Uterus (tissue), 4 donors: ENCODE data around the gene DUSP7. TPM values are rescaled to one million over a fixed set of nuclear protein-coding genes. Genes with fewer than 3 reads are reported as not detected.
A peak's percentile ranks its signal among the peaks of the same experiment; 100 is the strongest.

Experiments
- DNase-seq, 2 donors: peaks; one replicate each; pipeline ENCODE4 v3.0.0-alpha.2; 2019 to 2020
- H3K27ac ChIP-seq, 2 donors: fragments of 200-600 bp; sonication (generic); 1 replicate in 1 of 2; 2 replicates in 1 of 2; pipeline ENCODE4 v1.5.1; 2016 to 2018
- H3K27me3 ChIP-seq, 2 donors: fragments of 200-600 bp; sonication (generic); one replicate each; pipeline ENCODE4 v1.5.1; 2018 to 2019; ENCODE audit warnings: control low read depth in 1 of 2
- H3K36me3 ChIP-seq, 2 donors: fragments of 200-600 bp; sonication (generic); one replicate each; pipeline ENCODE4 v1.5.1; 2019; ENCODE audit warnings: control low read depth in 1 of 2
- H3K4me1 ChIP-seq, 2 donors: fragments of 200-600 bp; sonication (generic); one replicate each; pipeline ENCODE4 v1.5.1; 2018 to 2019; ENCODE audit warnings: control low read depth in 1 of 2
- H3K4me3 ChIP-seq, 2 donors: fragments of 200-600 bp; sonication (generic); 1 replicate in 1 of 2; 2 replicates in 1 of 2; pipeline ENCODE4 v1.5.1; 2018 to 2019; ENCODE audit warnings: mild to moderate bottlenecking in 1 of 2
- H3K9me3 ChIP-seq, 2 donors: fragments of 200-600 bp; sonication (generic); one replicate each; pipeline ENCODE4 v1.5.1; 2019; ENCODE audit warnings: control low read depth in 1 of 2
- CTCF ChIP-seq, 4 experiments: fragments of 200-600 bp in 2 of 4; fragments of 450-650 bp in 2 of 4; sonication (generic) in 2 of 4; IDR thresholded peaks; one replicate each; pipeline ENCODE4 v1.5.1; 2016 to 2019; ENCODE audit warnings: antibody characterized with exemption in 4 of 4, mild to moderate bottlenecking in 2 of 4, moderate library complexity in 1 of 4
- POLR2A ChIP-seq, 2 donors: fragments of 450-650 bp; IDR thresholded peaks; one replicate each; pipeline ENCODE4 v1.6.1; 2016; ENCODE audit warnings: antibody characterized with exemption in 2 of 2, mild to moderate bottlenecking in 1 of 2, moderate library complexity in 1 of 2
- intact Hi-C: fragments of 100-400 bp; cut with DNase I; formaldehyde crosslinking; loops from one replicate; pipeline ENCODE4 v1.15.1; 2023; ENCODE audit warnings: low total_unique reads
- total RNA-seq, 4 donors: library from RNA; depleted of rRNA in 3 of 4; stranded (reverse); fragments of >200 nt in 3 of 4; gene quantifications; one replicate each; pipeline versions ENCODE4 v1.1.0 to v1.2.4, GENCODE V29; 2014 to 2023
- donor health status: DM: yes; HTN: yes; CAD: no.

DUSP7 gene
- total RNA-seq, 4 donors from 2014 or later: 5.6 to 39.1 (median 12.3) TPM

- peak; percentile 61 to 62 for DNase-seq
- no peaks in the 10 kb centered on the region for H3K9me3 ChIP-seq
- no peaks in the 10 kb centered on the region for H3K36me3 ChIP-seq
- TF ChIP-seq POLR2A (IDR thresholded peaks at IDR 0.05) (no peak), CTCF (IDR thresholded peaks at IDR 0.05) (no peak)
- no peaks in the 10 kb centered on the region for H3K27me3 ChIP-seq
- H3K27ac ChIP-seq: peak overlapping the region; percentile 75 to 86
- H3K4me3 ChIP-seq: no peak overlapping the region
- peaks cover 0 to 12% of the 10 kb centered on the region in 2 donors for H3K4me1 ChIP-seq
- intact Hi-C loops: no loop called here
These were observed 32.3 kb upstream of the DUSP7 start for GRCh38 chr3:52088445-52089367.

GRCh38 chr3:52087731-52088130, 31.4 kb upstream of the DUSP7 start:
- Histone ChIP-seq H3K27ac (peak overlapping the region; percentile 31 to 75), H3K4me1 (peaks cover 0 to 12% of the 10 kb centered on the region in 2 donors)

GRCh38 chr3:52086976-52087663, 30.7 kb upstream of the DUSP7 start:
- DNase-seq: no peak
- H3K27me3 ChIP-seq: no peaks in the 10 kb centered on the region
- no peaks in the 10 kb centered on the region for H3K36me3 ChIP-seq
- TF ChIP-seq POLR2A (IDR thresholded peaks at IDR 0.05) (no peak), CTCF (IDR thresholded peaks at IDR 0.05) (no peak)
- H3K4me3 ChIP-seq: no peak overlapping the region
- peaks cover 0 to 12% of the 10 kb centered on the region in 2 donors for H3K4me1 ChIP-seq
- no peaks in the 10 kb centered on the region for H3K9me3 ChIP-seq
- intact Hi-C loops: no loop called here
- peak overlapping the region; percentile 6 to 31 for H3K27ac ChIP-seq

More at GRCh38 chr3:52087731-52088130, 31.4 kb upstream of the DUSP7 start:
- Histone ChIP-seq H3K4me3 (no peak overlapping the region), H3K27me3 (no peaks in the 10 kb centered on the region), H3K36me3 (no peaks in the 10 kb centered on the region), H3K9me3 (no peaks in the 10 kb centered on the region)
- TF ChIP-seq POLR2A (IDR thresholded peaks at IDR 0.05): no peak
- TF ChIP-seq CTCF (IDR thresholded peaks at IDR 0.05): no peak
- DNase-seq: no peak
- intact Hi-C loops: no loop called here

GRCh38 chr3:52086461-52086860, 30.1 kb upstream of the DUSP7 start:
- intact Hi-C loops: no loop called here
- Histone ChIP-seq H3K4me1 (peaks cover 0 to 12% of the 10 kb centered on the region in 2 donors), H3K27me3 (no peaks in the 10 kb centered on the region), H3K27ac (no peak overlapping the region), H3K9me3 (no peaks in the 10 kb centered on the region), H3K36me3 (no peaks in the 10 kb centered on the region), H3K4me3 (no peak overlapping the region)
- TF ChIP-seq POLR2A (IDR thresholded peaks at IDR 0.05) (no peak), CTCF (IDR thresholded peaks at IDR 0.05) (no peak)
- no peak for DNase-seq
